Left ventricle myocardium inferior (tissue), 1 donor: Measurements from ENCODE around the gene NRN1. TPM values are rescaled to one million over a fixed set of nuclear protein-coding genes. Genes with fewer than 3 reads are reported as not detected.

Experiments
- DNase-seq: peaks from one replicate; pipeline ENCODE4 v3.0.0-alpha.2; 2020
- H3K27ac ChIP-seq: fragments of 200-600 bp; replicated peaks from 2 replicates; pipeline ENCODE4 v1.8.0; 2021
- H3K27me3 ChIP-seq: fragments of 200-600 bp; 2 replicates; pipeline ENCODE4 v1.8.0; 2021; ENCODE audit warnings: low read depth
- H3K36me3 ChIP-seq: fragments of 200-600 bp; 2 replicates; pipeline ENCODE4 v1.8.0; 2021
- H3K4me1 ChIP-seq: fragments of 200-600 bp; 2 replicates; pipeline ENCODE4 v1.8.0; 2021
- H3K4me3 ChIP-seq: fragments of 200-600 bp; 2 replicates; pipeline ENCODE4 v1.8.0; 2021; ENCODE audit warnings: mild to moderate bottlenecking, moderate library complexity
- H3K9me3 ChIP-seq: fragments of 200-600 bp; replicated peaks from 2 replicates; pipeline ENCODE4 v1.8.0; 2021
- intact Hi-C: fragments of 100-400 bp; cut with micrococcal nuclease; formaldehyde crosslinking; loops from one replicate; pipeline ENCODE4 v1.11.0; 2022
- total RNA-seq: library from RNA; stranded (reverse); fragmentation: NEBNext Ultra II Directional; extraction: Animal tissue kit (Norgen Biotek cat#: 25700); gene quantifications from one replicate; pipeline ENCODE4 v1.2.1, GENCODE V29; 2021
- TF ChIP-seq, protein P1 (sequence below): fragments of 200-600 bp; IDR thresholded peaks from 2 replicates; pipeline ENCODE4 v1.8.0; 2021; ENCODE audit warnings: antibody characterized with exemption, mild to moderate bottlenecking, borderline replicate concordance
- donor health status: DM: no; HTN: yes; CAD: no; lungs with severe emphysema.

The NRN1 gene
- total RNA-seq, 1 donor from 2014 or later: 8.8 TPM

DNA sequence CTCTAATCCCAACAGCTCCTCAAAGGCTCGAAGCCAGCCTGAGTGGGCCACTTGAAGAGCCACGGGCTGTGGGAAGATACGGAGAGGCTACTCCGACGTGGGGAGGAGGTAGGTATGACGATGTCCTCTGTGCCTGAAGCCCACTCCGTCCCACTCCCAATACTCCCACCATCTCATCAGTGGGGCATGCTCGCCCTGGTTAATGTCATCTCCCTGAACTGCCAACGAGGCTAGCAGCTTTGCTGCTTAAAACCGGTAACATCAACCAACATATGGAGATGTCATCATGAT lies 11.1 kb downstream of the NRN1 start:
- H3K4me1 ChIP-seq: peaks cover 51% of the 10 kb centered on the region
- peaks cover 96% of the 10 kb centered on the region for H3K27me3 ChIP-seq
- no peaks in the 10 kb centered on the region for H3K9me3 ChIP-seq
- no peaks in the 10 kb centered on the region for H3K36me3 ChIP-seq
- peak overlapping the region; percentile 87 for H3K27ac ChIP-seq
- no peak for DNase-seq
- TF ChIP-seq, protein P1, sequence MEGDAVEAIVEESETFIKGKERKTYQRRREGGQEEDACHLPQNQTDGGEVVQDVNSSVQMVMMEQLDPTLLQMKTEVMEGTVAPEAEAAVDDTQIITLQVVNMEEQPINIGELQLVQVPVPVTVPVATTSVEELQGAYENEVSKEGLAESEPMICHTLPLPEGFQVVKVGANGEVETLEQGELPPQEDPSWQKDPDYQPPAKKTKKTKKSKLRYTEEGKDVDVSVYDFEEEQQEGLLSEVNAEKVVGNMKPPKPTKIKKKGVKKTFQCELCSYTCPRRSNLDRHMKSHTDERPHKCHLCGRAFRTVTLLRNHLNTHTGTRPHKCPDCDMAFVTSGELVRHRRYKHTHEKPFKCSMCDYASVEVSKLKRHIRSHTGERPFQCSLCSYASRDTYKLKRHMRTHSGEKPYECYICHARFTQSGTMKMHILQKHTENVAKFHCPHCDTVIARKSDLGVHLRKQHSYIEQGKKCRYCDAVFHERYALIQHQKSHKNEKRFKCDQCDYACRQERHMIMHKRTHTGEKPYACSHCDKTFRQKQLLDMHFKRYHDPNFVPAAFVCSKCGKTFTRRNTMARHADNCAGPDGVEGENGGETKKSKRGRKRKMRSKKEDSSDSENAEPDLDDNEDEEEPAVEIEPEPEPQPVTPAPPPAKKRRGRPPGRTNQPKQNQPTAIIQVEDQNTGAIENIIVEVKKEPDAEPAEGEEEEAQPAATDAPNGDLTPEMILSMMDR: no peak
- H3K4me3 ChIP-seq: peak overlapping the region; percentile 74
- intact Hi-C loops: no loop called here

DNA sequence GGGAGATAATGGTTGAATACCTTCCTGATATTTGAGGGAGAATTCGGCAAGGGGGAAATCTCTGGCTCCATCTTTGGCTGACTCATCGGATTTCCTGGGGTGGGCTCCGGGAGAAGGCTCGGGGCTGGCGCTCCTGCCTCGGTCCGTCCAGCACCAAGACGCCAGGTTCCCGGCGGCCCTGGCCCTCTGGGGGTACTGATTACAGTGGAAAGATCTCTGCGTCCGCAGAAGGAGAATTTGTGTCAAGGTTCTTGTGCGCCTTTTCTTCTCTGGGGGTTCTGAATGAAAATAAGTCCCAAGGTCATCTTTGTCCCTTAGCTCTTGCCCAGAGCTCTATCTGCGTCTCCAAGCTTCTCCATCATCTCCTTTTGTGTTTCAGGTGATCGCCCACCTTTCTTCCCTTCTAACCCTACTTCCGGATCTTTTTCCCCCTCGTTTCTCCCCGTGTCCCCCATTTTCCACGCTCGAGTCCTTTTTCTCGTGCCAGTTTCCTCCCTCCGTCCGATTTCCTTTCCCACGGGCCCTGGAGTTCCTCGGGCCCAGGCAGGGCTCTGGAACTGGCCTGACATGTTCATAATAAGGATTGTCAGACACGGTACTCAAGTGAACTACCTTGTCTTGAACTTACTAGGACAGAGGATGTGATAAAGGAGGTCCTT lies 11.6 kb downstream of the NRN1 start:
- TF ChIP-seq, protein P1: no peak
- H3K27ac ChIP-seq: peak overlapping the region; percentile 87
- intact Hi-C loops: no loop called here
- H3K4me3 ChIP-seq: peak overlapping the region; percentile 74
- H3K9me3 ChIP-seq: no peaks in the 10 kb centered on the region
- H3K27me3 ChIP-seq: peaks cover 96% of the 10 kb centered on the region
- no peak for DNase-seq
- peaks cover 51% of the 10 kb centered on the region for H3K4me1 ChIP-seq
- no peaks in the 10 kb centered on the region for H3K36me3 ChIP-seq

DNA sequence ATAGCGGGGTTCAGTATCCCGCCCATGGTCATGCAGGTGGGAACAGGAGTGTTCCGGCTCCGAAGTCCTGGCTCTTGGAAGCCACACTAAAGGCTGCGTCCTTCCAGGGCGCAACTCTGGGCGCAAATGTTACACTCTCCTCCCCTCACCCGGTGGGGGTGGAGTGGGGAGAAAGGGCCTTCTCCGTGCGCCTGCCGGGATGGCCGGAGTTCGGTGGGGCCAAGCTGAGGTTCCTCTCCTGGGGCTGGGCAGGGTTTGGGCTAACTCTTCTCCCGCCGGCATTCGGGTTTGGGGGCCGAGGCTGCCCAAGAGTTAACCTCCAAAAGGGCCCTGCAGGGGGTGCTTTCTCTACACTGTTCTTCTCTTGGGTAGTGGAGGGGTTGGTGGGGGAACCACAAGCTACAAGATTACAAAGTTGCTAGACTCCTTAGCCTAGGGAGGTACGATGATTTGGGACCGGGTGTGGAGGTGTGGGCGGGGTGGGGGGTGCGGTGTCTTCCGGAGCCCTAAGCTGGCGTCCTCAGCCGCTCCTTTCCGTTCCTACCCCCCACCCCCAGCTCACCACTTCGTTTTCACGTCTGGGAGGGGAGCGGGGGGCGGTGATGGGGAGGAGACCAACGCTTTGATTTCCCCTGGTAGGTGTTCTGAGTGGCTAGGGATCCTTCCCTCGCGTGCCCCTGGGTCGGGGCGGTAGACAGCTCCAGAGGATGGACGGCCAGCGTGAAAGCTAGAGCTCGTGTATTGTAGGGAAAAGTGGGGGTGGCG lies 12.3 kb downstream of the NRN1 start:
- peaks cover 45% of the 10 kb centered on the region for H3K4me1 ChIP-seq
- no peak overlapping the region for H3K4me3 ChIP-seq
- no peaks in the 10 kb centered on the region for H3K9me3 ChIP-seq
- no peaks in the 10 kb centered on the region for H3K36me3 ChIP-seq
- H3K27ac ChIP-seq: no peak overlapping the region
- intact Hi-C loops: no loop called here
- no peak for DNase-seq
- peaks cover 90% of the 10 kb centered on the region for H3K27me3 ChIP-seq
- TF ChIP-seq, protein P1: no peak

DNA sequence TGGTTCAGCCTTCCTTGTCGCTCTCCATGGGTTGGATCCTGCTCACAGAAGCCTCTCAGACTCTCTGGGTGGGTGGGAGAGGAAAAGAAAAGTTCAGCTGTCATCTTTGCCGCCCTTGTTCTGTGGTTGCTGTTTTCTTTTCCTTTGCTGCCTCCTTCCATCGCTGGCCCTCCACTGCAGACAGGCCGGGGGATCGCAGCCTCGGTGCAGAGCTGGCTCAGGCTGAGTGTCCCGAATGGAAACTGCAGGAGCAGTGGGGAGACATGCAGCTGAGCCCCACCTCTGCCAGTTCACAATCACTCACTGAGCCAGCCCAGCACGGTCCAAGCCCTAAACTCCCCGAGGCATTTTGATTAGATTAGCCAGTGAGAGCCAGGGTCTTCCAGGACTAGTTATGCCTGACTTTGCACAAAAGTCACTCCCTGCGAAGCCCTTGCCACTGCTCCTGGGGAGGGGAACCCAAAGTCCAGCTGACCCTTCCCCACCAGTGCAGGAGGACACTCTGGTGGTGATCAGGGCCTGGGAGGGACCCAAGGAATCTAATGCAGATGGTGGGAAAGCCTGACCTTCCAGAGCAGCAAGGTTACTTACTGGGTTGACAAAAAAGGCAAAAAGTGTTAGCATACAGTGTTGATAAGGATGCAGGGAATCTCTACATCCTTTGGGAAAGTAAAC lies 14.0 kb downstream of the NRN1 start:
- H3K27ac ChIP-seq: no peak overlapping the region
- no peaks in the 10 kb centered on the region for H3K9me3 ChIP-seq
- TF ChIP-seq, protein P1: no peak
- no peak overlapping the region for H3K4me3 ChIP-seq
- intact Hi-C loops: no loop called here
- H3K27me3 ChIP-seq: peaks cover 88% of the 10 kb centered on the region
- H3K4me1 ChIP-seq: peaks cover 28% of the 10 kb centered on the region
- no peaks in the 10 kb centered on the region for H3K36me3 ChIP-seq
- DNase-seq: no peak

DNA sequence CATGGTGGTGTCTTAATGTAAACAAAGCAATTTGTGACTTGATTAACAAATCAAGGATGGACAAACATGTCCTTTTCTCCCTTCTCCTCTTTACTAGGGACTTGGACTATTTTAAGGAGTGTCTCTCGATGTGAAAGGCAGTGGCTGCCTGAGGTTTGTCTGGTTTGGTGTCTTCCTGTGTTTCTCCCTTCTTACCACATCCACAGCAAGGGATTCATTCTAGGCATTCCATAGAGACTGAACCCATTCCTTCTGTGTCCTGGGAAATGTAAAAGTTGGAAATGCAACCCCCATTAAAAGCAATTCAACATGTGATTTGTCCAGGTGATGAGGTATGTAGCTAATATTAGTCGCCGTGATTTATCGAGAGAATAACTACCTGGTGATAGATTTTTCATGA lies 15.9 kb downstream of the NRN1 start:
- Histone ChIP-seq H3K27ac (no peak overlapping the region), H3K9me3 (no peaks in the 10 kb centered on the region), H3K36me3 (no peaks in the 10 kb centered on the region), H3K4me1 (peaks cover 9% of the 10 kb centered on the region), H3K27me3 (peaks cover 88% of the 10 kb centered on the region), H3K4me3 (no peak overlapping the region)
- TF ChIP-seq, protein P1: no peak
- intact Hi-C loops: no loop called here
- no peak for DNase-seq
